ENCODE results near the gene ZNF530.
A peak's percentile ranks its signal among the peaks of the same experiment; 100 is the strongest.

The ZNF530 gene

GRCh38 chr19:57615346-57615745 lies 15.7 kb downstream of the ZNF530 start:
- no peak for DNase-seq (ENCODE audit: low spot score)

DNA sequence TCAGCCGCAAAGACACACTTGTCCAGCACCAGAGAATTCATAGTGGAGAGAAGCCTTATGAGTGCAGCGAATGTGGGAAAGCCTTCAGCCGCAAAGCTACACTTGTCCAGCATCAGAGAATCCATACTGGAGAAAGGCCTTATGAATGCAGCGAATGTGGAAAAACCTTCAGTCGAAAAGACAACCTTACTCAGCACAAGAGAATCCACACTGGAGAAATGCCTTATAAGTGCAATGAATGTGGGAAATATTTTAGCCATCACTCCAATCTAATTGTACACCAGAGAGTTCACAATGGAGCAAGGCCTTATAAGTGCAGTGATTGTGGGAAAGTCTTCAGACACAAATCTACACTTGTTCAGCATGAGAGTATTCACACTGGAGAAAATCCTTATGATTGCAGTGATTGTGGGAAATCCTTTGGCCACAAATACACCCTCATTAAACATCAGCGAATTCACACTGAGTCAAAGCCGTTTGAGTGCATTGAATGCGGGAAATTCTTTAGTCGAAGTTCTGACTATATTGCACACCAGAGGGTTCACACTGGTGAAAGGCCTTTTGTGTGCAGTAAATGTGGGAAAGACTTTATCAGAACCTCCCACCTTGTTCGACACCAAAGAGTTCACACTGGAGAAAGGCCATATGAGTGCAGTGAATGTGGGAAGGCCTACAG lies 21.1 kb downstream of the ZNF530 start:
- no peak for DNase-seq (ENCODE audit: low spot score)

DNA sequence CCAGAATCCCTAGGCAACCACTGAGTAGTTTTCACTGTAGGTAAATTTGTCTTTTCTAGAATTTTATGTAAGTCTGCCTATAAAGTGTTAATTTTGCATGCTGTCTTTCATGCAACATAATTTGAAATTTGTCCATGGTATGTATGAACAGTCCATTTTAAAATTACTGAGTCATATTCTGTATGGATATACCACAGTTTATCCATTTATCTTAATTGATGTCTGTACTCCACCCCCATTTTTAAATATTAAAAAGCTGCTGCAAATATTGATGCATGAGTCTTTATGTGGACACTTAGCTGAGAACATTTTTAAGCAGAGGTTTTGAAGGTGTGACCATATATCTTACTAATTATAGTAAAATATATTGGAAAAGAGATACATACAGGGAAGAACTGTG lies 23.4 kb downstream of the ZNF530 start:
- DNase-seq (ENCODE audit: low spot score): no peak

DNA sequence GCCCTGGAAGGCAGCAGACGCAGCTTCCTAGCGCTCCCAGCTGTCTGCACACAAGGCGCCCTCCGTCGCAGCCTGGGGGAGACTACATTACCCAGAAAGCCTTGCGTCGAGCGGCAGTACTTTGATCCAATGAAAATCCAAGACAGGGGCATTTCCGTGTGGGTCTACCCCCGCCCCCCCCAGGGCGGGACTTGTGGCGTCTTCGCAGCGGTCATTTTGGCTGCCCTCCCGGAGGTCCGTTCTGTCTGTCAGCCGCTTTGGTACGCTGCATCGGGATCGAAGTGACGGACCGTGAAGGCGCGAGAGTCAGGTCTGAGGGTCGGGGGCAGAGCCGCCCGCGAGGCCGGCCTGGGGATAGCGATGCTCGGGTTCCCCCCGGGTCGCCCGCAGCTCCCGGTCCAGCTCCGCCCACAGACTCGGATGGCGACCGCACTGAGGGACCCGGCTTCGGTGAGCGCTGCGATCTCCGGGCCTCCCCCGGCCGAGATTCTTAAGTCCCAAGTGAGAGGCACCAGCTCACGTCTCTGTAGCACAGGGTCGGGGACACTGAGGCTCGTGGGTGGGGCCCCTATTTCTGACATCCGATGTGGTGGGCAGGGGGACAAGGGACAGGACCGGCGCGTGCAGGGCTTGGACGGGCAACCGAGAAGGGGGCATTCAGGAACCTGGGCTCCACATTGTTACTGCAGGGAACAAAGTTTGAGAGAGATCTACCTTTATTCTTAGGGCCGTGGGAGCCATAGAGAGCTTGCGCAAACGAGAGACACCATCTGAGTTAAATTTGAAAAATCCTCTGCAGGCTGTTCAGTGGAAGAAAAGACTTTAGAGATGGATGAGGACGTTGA lies 33.5 kb downstream of the ZNF530 start, which contains the start of gene ZNF211:
Gene ZNF211 (plus strand): TSS at position 182 of the 845 bp plus-strand sequence. CDS start 179 bp downstream, at position 361.
- peak; percentile 91 for DNase-seq (ENCODE audit: low spot score)

- no peak for DNase-seq (ENCODE audit: low spot score)
Measured at GRCh38 chr19:57633832-57634131, 34.1 kb downstream of the ZNF530 start.

GRCh38 chr19:57637379-57637778 lies 37.7 kb downstream of the ZNF530 start:
- no peak for DNase-seq (ENCODE audit: low spot score)

DNA sequence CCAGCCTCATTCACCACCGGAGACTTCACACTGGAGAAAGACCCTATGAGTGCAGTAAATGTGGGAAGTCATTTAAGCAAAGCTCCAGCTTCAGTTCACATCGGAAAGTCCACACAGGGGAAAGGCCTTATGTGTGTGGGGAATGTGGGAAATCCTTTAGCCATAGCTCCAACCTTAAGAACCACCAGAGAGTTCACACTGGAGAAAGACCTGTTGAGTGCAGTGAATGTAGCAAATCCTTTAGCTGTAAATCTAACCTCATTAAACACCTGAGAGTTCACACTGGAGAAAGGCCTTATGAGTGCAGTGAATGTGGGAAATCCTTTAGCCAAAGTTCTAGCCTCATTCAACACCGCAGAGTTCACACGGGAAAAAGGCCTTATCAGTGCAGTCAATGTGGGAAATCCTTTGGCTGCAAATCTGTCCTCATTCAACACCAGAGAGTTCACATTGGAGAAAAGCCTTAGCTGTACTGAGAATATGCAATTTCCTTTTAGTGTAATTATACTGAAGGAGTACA lies 42.1 kb downstream of the ZNF530 start:
- DNase-seq (ENCODE audit: low spot score): no peak

DNA sequence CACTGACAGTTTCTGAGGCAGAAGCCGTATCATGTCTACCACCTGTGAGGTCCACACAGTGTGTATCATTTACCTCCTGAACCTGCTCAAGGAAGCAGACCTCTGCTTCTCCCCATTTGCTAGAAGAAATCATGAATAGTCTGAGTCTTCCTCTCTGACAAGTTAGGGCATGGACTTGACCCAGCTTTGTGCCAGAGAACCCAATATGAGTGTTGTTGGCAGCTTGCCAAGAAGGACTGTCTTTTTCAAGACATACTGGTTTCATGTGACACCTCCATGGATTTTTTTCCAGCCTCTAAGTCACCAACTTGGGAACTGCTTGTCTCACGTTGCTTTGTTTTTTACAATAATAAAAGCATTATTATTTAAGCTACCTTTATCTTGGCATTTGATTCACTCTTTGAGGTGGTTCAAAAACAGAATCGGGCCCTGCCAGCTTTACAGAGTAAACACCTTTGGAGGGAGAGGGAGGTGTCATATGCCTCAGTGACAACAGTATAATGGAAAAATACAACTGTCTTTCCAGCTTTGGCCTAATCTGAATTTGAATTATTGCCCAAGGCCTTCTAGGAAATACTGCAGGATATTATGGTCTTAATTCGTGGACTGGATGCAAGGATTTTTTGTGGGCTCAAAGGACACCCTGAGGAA lies 42.8 kb downstream of the ZNF530 start:
- no peak for DNase-seq (ENCODE audit: low spot score)

DNA sequence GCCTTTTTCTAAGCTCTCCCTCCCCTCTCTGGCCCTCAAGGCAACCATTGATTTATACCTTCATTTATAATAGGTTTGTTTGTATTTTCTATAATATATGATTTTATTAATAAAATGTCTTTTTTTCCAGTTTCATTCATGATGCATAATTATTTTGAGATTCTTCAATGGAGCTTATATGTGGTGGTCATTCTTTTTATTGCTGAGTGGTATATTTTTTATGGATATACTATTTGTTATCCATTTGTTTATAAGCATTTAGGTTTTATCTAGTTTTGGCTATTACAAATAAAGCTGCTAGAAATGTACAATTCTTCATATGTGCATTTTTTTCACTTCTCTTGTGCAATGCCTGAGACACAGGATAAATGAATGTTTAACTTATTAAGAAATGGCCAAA lies 44.0 kb downstream of the ZNF530 start:
- DNase-seq (ENCODE audit: low spot score): no peak

DNA sequence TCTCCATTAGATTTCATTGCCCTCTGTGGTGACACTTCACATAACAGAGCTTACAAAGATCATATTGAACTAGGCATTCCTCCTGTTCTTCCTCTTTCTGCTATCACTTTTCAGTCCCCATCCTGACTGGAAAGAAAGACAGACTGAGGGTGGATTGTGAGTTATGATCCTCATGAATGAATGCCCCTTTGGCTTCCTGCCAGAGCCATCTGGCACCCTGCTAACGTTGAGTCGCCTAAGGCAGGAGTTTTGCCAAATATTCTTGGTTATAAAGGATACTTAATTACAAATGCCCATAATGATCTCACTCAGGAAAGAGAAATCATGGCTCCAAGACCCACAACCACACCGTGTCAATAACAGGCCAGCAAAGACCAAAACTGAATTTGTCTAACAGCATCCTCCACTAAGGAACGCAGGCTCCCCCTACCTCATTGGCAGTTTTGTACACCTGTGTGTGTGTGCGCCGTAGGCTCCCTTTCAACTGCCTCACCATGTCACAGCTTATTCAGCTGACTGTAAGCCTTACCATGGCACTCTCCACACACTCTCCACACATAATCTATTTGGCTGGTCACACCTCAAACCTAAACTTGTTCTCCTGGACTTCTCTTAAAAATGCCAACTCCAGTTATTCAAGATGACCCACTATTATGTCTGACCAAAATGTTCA lies 48.8 kb downstream of the ZNF530 start:
- no peak for DNase-seq (ENCODE audit: low spot score)

DNA sequence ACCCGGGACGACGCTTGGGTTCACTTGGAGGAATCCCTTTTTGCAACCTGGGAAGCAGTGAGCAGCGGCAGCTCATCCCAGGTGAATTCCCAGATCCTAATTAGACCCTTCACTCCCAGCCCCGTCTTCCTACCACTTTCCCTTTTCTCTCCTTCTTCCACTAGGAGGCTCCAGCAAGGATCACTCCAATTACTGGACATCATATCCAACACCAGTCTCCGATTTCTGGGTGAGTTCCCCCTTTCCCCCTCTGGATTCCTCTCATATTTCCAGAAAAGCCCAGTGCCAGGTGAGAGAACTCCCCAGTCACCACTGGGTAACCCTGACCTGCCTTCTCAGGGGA lies 51.9 kb downstream of the ZNF530 start:
- no peak for DNase-seq (ENCODE audit: low spot score)

GRCh38 chr19:57653689-57654088 lies 54.0 kb downstream of the ZNF530 start:
- no peak for DNase-seq (ENCODE audit: low spot score)

- DNase-seq (ENCODE audit: low spot score): no peak
Measured at GRCh38 chr19:57655443-57655842, 55.8 kb downstream of the ZNF530 start.

GRCh38 chr19:57656346-57656745 lies 56.7 kb downstream of the ZNF530 start:
- DNase-seq (ENCODE audit: low spot score): no peak
